ENCODE data around the gene DHX16. TPM values are rescaled to one million over a fixed set of nuclear protein-coding genes. Genes with fewer than 3 reads are reported as not detected.
A peak's percentile ranks its signal among the peaks of the same experiment; 100 is the strongest.

The DHX16 gene
- total RNA-seq, 1 experiment from 2014 or later, result 44.5 TPM

DNA sequence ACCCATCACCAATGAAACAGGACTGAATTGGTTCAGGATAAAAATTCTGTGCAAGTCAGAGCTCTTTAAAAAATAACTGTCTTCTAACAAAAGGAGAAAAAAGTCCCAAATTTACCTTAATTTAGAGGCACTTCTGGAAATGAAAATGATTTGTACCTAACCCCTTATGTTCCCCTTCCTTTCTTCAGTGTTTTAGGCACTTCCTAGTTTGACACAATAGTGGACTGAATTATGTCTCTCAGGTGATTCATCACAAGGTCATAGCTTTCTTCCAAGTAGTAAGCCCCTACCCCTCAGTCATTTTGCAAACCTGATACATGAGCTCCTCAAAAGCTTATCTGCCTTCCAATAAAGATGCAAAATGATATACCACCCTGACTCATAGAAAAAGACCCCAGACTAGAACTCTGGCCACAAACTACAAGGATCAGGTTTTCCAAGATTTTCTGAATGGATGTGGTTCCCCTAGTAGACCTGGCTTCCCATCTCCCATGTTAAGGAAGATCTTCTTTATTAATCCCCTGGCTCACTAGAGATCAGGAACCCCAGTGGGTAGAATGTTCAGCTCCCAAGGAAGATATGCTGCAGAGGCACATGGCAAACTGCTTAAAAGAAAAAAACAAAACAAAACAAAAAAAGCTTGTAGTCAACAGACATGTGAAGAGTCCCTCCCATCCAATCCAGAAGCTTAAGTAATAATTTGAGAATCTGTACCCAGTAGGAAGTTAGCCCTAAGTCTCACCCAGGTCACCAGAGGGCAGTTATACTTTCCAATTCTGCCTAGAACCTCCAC is 59.4 kb downstream of the DHX16 start:
- CTCF ChIA-PET, result interaction anchor here (0.7 to 0.9 kb wide), 2 partner anchors 131 to 132 kb away, joined by 3 to 5 read pairs; partner anchors contain the start of gene IER3
- H3K9me3 ChIP-seq (ENCODE audit: control insufficient read depth, insufficient read depth, low read depth, low read length), result no peaks in the 10 kb centered on the region
- peaks cover 32% of the 10 kb centered on the region for H3K4me1 ChIP-seq (ENCODE audit: control insufficient read depth, insufficient read depth, low read length)
- no peak for TF ChIP-seq TCF7L2 (IDR thresholded peaks at IDR 0.05; ENCODE audit: low read depth, low read length)
- TF ChIP-seq, protein P1, sequence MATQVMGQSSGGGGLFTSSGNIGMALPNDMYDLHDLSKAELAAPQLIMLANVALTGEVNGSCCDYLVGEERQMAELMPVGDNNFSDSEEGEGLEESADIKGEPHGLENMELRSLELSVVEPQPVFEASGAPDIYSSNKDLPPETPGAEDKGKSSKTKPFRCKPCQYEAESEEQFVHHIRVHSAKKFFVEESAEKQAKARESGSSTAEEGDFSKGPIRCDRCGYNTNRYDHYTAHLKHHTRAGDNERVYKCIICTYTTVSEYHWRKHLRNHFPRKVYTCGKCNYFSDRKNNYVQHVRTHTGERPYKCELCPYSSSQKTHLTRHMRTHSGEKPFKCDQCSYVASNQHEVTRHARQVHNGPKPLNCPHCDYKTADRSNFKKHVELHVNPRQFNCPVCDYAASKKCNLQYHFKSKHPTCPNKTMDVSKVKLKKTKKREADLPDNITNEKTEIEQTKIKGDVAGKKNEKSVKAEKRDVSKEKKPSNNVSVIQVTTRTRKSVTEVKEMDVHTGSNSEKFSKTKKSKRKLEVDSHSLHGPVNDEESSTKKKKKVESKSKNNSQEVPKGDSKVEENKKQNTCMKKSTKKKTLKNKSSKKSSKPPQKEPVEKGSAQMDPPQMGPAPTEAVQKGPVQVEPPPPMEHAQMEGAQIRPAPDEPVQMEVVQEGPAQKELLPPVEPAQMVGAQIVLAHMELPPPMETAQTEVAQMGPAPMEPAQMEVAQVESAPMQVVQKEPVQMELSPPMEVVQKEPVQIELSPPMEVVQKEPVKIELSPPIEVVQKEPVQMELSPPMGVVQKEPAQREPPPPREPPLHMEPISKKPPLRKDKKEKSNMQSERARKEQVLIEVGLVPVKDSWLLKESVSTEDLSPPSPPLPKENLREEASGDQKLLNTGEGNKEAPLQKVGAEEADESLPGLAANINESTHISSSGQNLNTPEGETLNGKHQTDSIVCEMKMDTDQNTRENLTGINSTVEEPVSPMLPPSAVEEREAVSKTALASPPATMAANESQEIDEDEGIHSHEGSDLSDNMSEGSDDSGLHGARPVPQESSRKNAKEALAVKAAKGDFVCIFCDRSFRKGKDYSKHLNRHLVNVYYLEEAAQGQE (IDR thresholded peaks at IDR 0.05; ENCODE audit: insufficient read depth in 1 of 2, low read depth in 2 of 2, low read length in 1 of 2), result 0 out of 4 replicates have a peak, but pooled peaks of 1 of the 2 experiments have one; percentile 27
- TF ChIP-seq, protein P2, sequence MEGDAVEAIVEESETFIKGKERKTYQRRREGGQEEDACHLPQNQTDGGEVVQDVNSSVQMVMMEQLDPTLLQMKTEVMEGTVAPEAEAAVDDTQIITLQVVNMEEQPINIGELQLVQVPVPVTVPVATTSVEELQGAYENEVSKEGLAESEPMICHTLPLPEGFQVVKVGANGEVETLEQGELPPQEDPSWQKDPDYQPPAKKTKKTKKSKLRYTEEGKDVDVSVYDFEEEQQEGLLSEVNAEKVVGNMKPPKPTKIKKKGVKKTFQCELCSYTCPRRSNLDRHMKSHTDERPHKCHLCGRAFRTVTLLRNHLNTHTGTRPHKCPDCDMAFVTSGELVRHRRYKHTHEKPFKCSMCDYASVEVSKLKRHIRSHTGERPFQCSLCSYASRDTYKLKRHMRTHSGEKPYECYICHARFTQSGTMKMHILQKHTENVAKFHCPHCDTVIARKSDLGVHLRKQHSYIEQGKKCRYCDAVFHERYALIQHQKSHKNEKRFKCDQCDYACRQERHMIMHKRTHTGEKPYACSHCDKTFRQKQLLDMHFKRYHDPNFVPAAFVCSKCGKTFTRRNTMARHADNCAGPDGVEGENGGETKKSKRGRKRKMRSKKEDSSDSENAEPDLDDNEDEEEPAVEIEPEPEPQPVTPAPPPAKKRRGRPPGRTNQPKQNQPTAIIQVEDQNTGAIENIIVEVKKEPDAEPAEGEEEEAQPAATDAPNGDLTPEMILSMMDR (IDR thresholded peaks at IDR 0.05), result no peak
- TF ChIP-seq SIN3A (IDR thresholded peaks at IDR 0.05; ENCODE audit: borderline replicate concordance, insufficient read depth, low read depth, low read length), result no peak
- no TSS peak for BruUV-seq (replicated peaks)
- no peak overlapping the region for H3K4me3 ChIP-seq (ENCODE audit: low read depth in 2 of 2, low read length in 2 of 2)
- H3K27ac ChIP-seq (ENCODE audit: low read length), result peak overlapping the region; percentile 100
- in situ Hi-C loops (cut with HindIII; ENCODE audit: low pct_unique_long_range_greater_than_20kb, low sequenced_read_pairs) (no loop called here), intact Hi-C loops (cut with micrococcal nuclease; ENCODE audit: unreplicated experiment) (no loop called here)
- ATAC-seq (no peak), DNase-seq (ENCODE audit: low read depth, low spot score) (no peak)
- peaks cover 26% of the 10 kb centered on the region for H3K36me3 ChIP-seq (ENCODE audit: control insufficient read depth, insufficient read depth, low read length)
- POLR2A ChIA-PET, result interaction anchor here (1.5 to 1.7 kb wide), 3 partner anchors 13 to 15 kb away, joined by 4 to 8 read pairs (median 7); no protein-coding TSS in a partner anchor
- H3K27me3 ChIP-seq (ENCODE audit: control insufficient read depth, insufficient read depth, low read length), result no peaks in the 10 kb centered on the region

DNA sequence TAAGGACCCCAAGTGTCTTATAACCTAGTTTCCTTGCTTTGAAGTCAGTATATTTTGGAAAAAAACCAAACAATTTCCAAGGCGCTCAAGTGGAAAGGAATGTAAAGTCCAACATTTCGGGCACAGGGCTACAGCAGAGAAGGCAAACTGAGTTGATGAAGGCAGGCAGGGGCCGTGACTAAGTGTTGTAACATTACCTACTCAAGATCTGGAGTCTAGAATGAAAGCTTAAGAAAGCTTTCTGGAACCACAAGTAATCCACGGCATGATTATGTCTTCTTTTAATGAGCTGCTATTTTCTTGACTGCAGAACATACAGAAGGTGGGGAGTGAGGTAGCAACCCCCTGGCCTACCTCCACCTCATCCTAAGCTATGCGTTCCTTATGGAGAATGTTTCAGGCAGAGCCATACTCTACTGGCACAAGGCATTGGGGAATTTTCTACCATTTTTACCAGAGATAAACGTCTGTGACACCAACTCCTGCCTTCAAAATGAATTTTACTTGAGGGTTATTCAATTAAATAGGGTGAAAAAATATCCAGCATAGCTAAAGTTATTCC is 60.0 kb downstream of the DHX16 start:
- peaks cover 21% of the 10 kb centered on the region for H3K36me3 ChIP-seq (ENCODE audit: control insufficient read depth, insufficient read depth, low read length)
- BruUV-seq (replicated peaks), result no TSS peak
- CTCF ChIA-PET, result interaction anchor here (0.7 to 0.9 kb wide), 2 partner anchors 131 to 132 kb away, joined by 3 to 5 read pairs; partner anchors contain the start of gene IER3
- peaks cover 32% of the 10 kb centered on the region for H3K4me1 ChIP-seq (ENCODE audit: control insufficient read depth, insufficient read depth, low read length)
- POLR2A ChIA-PET, result interaction anchor here (1.5 kb wide), 2 partner anchors 12 to 15 kb away, joined by 4 to 8 read pairs; no protein-coding TSS in a partner anchor
- in situ Hi-C loops (cut with HindIII; ENCODE audit: low pct_unique_long_range_greater_than_20kb, low sequenced_read_pairs), result no loop called here
- H3K27ac ChIP-seq (ENCODE audit: low read length), result peak overlapping the region; percentile 100
- DNase-seq (ENCODE audit: low read depth, low spot score), result no peak
- TF ChIP-seq POLR2AphosphoS5 (IDR thresholded peaks at IDR 0.05; ENCODE audit: low read depth, low read length) (peak; percentile 41), TCF7L2 (IDR thresholded peaks at IDR 0.05; ENCODE audit: low read depth, low read length) (peak; percentile 77), SIN3A (IDR thresholded peaks at IDR 0.05; ENCODE audit: borderline replicate concordance, insufficient read depth, low read depth, low read length) (no peak)
- TF ChIP-seq, protein P2 (IDR thresholded peaks at IDR 0.05), result no peak
- TF ChIP-seq, protein P1 (IDR thresholded peaks at IDR 0.05; ENCODE audit: insufficient read depth in 1 of 2, low read depth in 2 of 2, low read length in 1 of 2), result no peak
- no peaks in the 10 kb centered on the region for H3K9me3 ChIP-seq (ENCODE audit: control insufficient read depth, insufficient read depth, low read depth, low read length)
- intact Hi-C loops (cut with micrococcal nuclease; ENCODE audit: unreplicated experiment), result no loop called here
- H3K4me3 ChIP-seq (ENCODE audit: low read depth in 2 of 2, low read length in 2 of 2), result no peak overlapping the region
- no peak for ATAC-seq
- H3K27me3 ChIP-seq (ENCODE audit: control insufficient read depth, insufficient read depth, low read length), result no peaks in the 10 kb centered on the region
